Adipocyte (in vitro differentiated cells): ENCODE results near the gene CALR.

Experiments used
- DNase-seq: peaks from one replicate; pipeline ENCODE4 v3.0.0-alpha.2; 2015; ENCODE audit warnings: low read depth
- H3K27me3 ChIP-seq: replicated peaks from 2 replicates; pipeline ENCODE4 v1.7.0; 2013; ENCODE audit warnings: mild to moderate bottlenecking, low read length, moderate library complexity; ENCODE audit not compliant: control insufficient read depth, insufficient read depth
- H3K36me3 ChIP-seq: 2 replicates; pipeline ENCODE4 v1.7.0; 2013; ENCODE audit warnings: low read length, mild to moderate bottlenecking, moderate library complexity; ENCODE audit not compliant: control insufficient read depth, insufficient read depth, severe bottlenecking
- H3K4me1 ChIP-seq: 2 replicates; pipeline ENCODE4 v1.7.0; 2013; ENCODE audit warnings: mild to moderate bottlenecking, low read length, moderate library complexity; ENCODE audit not compliant: control insufficient read depth, insufficient read depth
- H3K4me3 ChIP-seq: 2 replicates; pipeline ENCODE4 v1.7.0; 2013; ENCODE audit warnings: mild to moderate bottlenecking, low read length, moderate library complexity
- H3K9ac ChIP-seq: 2 replicates; pipeline ENCODE4 v1.7.0; 2013; ENCODE audit warnings: mild to moderate bottlenecking, low read length, moderate library complexity
- H3K9me3 ChIP-seq: 2 replicates; pipeline ENCODE4 v1.7.0; 2013; ENCODE audit warnings: mild to moderate bottlenecking, low read length, moderate library complexity; ENCODE audit not compliant: control insufficient read depth

The CALR gene

GRCh38 chr19:12987190-12987589 lies 48.8 kb downstream of the CALR start:
- Histone ChIP-seq H3K4me1 (peaks cover 7% of the 10 kb centered on the region), H3K9me3 (no peaks in the 10 kb centered on the region), H3K27me3 (no peaks in the 10 kb centered on the region), H3K9ac (no peak overlapping the region), H3K4me3 (no peak overlapping the region), H3K36me3 (no peaks in the 10 kb centered on the region)
- no peak for DNase-seq

DNA sequence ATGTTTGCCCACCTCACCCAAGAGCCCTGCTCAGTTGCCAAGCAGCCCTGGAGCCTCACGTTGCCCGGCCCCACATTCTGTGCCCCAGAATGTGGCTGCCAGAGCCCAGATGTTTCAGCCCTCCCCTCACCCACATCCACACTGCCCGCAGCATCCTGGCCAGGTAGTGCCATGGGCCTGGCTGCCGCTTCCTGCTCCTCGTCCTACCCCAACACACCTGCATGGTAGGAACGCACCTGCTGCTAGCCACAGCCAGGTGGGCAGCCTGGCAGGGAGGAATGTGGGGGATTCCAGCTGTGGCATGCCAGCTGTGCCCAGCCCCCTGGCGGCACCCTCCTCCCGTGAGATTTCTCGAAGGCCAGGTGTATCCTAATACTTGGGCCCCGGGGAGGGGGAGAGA lies 49.4 kb downstream of the CALR start:
- Histone ChIP-seq H3K4me1 (peaks cover 7% of the 10 kb centered on the region), H3K9ac (no peak overlapping the region), H3K9me3 (no peaks in the 10 kb centered on the region), H3K36me3 (no peaks in the 10 kb centered on the region), H3K27me3 (no peaks in the 10 kb centered on the region), H3K4me3 (no peak overlapping the region)
- DNase-seq = no peak

DNA sequence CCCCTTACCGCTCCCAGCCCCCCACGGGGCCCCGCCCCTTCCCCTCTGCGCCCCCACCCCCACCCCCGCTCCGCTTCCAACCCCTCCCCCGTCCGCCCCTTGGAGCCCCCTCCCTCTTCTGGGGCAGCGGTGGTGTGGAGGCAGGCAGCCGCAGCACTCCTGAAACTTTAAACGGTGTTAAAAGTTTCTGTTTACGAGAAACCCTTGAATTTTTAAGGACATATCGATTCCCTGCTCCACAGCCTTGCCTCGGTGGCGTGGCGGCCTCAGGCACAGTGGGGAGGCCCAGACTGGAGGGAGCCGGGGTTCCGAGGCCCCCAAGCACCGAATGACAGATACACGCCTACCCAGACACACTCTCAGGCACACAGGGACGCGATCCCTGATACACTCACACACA lies 52.0 kb downstream of the CALR start:
- no peaks in the 10 kb centered on the region for H3K36me3 ChIP-seq
- DNase-seq = no peak
- H3K9ac ChIP-seq = no peak overlapping the region
- H3K4me3 ChIP-seq = no peak overlapping the region
- peaks cover 1% of the 10 kb centered on the region for H3K4me1 ChIP-seq
- H3K9me3 ChIP-seq = no peaks in the 10 kb centered on the region
- H3K27me3 ChIP-seq = no peaks in the 10 kb centered on the region

DNA sequence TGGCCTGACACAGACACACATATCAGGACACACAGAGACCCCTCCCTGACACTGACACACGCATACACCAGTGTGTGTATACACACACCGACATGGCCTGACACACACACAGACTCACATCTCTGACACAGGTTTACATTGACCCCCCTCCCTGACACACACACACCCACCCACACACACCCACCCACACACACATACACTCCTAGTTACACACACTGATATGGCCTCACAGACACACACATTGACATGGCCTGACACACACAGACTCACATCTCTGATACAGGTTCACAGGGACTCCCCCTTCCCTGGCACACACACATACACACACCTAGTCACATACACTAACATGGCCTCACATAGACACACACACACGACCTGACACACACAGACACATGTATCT lies 52.4 kb downstream of the CALR start:
- Histone ChIP-seq H3K9me3 (no peaks in the 10 kb centered on the region), H3K4me3 (no peak overlapping the region), H3K27me3 (no peaks in the 10 kb centered on the region), H3K9ac (no peak overlapping the region), H3K36me3 (no peaks in the 10 kb centered on the region), H3K4me1 (no peaks in the 10 kb centered on the region)
- no peak for DNase-seq

GRCh38 chr19:12991296-12991695 lies 52.9 kb downstream of the CALR start:
- Histone ChIP-seq H3K4me3 (no peak overlapping the region), H3K27me3 (no peaks in the 10 kb centered on the region), H3K36me3 (no peaks in the 10 kb centered on the region), H3K9ac (no peak overlapping the region), H3K4me1 (no peaks in the 10 kb centered on the region), H3K9me3 (no peaks in the 10 kb centered on the region)
- DNase-seq = no peak

- Histone ChIP-seq H3K27me3 (no peaks in the 10 kb centered on the region), H3K4me1 (peaks cover 7% of the 10 kb centered on the region), H3K9me3 (no peaks in the 10 kb centered on the region)
Measured at GRCh38 chr19:12992729-12993128, 54.3 kb downstream of the CALR start.

DNA sequence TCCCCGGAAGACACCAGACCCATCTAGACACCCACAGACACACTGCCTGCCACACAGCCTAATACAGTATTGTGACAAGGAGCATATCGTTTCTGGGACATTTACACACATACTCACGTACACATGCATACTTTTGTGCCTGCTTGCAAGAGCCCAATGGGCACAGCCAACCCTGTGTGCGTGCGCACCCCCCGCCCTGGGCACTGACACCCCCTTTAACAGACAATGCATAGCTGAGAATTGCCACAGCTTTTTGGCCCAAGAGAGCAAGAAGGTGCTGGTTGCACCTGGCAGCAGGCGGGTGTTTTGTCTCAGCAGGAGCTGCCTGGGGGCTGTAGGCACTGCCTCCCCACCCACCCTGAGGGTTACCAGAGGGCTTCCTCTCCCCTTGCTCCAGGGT lies 55.2 kb downstream of the CALR start:
- Histone ChIP-seq H3K36me3 (peaks cover 2% of the 10 kb centered on the region), H3K4me1 (peaks cover 15% of the 10 kb centered on the region), H3K9ac (no peak overlapping the region), H3K4me3 (no peak overlapping the region), H3K27me3 (no peaks in the 10 kb centered on the region), H3K9me3 (no peaks in the 10 kb centered on the region)
- no peak for DNase-seq

More at GRCh38 chr19:12992729-12993128, 54.3 kb downstream of the CALR start:
- DNase-seq = no peak
- H3K36me3 ChIP-seq = no peaks in the 10 kb centered on the region
- H3K9ac ChIP-seq = no peak overlapping the region
- no peak overlapping the region for H3K4me3 ChIP-seq
